ENCODE results near the gene TRAF3IP3.

DNA sequence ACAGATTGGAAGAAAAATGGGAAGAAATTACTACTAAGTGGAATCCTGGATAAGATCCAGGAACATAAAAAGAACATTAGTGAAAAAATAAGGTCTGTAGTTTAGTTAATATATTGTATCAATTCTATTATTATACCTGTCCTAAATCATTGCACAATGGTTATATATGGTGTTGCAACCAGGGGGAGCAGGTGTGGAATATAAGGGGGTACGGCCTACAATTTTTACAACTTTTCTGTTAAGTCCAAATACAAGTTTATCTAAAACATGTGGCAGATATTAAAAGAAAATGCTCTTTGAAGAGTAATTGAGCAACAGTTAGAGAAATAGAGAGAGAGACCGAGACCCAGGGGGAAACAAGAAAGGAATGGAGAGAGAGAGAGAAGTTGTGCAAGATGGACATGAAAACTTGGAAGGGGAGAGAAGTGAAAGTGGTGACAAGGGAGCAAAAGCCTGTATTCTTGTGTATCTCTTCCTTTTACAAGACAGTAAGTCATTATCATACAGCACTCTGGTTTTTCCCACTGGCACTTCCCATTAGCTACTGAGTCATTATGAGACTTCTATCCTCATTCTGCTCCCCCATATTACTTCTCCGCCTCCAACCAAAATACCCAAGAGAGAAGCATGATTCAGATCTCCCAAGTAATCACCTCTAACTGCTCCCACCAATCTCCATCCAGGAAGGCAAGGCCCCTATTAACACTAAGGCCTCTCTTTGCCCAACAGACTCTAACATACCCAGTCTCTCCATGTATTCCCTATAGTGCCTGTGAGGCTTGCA is 22.3 kb upstream of the TRAF3IP3 start:
- TF ChIP-seq SUZ12 (IDR thresholded peaks at IDR 0.05; ENCODE audit: extremely low read depth, insufficient read depth, insufficient read length) (no peak), ZNF274 (IDR thresholded peaks at IDR 0.05; ENCODE audit: low read depth, low read length) (no peak)
